ENCODE results near the gene ADCY4.

ADCY4 gene

DNA sequence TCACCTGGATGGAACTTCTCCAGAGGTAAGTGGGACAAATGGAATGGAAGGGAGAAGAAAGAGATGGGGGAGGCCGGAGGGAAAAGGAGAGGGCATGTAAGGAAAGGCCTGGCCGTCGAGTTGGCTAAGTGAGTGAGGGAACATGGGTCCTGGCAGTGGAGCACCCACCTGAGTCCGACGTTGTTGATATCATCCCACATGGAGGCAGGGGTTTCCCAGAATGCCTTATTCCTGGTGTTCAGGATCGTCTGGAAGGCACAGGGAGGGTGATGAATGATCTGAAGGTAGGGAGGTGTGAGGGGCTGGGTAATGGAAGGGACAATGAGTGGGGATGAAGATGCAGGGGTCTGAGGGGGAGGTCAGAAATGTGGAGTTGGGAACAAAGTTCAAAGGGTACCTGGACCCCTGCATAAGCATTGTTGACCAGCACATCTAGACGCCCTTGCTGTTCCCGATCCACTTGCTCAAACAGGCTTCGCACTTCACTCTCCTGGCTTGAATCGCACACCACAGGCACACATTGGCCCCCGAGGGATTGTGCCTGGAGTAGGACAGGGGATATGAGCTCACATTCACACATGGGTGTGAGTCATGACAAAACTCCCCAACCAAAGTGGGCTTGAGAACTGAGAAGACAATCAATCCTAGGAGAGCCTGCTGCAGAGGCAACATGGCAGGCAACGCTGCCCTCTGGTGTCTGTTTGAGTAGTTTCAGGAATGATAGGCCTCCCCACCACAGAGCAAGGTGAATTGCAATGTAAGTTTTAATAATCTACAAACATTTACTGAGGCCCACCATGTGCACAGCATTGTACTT lies 38.3 kb downstream of the ADCY4 start:
- DNase-seq, result peak; percentile 62 to 70

DNA sequence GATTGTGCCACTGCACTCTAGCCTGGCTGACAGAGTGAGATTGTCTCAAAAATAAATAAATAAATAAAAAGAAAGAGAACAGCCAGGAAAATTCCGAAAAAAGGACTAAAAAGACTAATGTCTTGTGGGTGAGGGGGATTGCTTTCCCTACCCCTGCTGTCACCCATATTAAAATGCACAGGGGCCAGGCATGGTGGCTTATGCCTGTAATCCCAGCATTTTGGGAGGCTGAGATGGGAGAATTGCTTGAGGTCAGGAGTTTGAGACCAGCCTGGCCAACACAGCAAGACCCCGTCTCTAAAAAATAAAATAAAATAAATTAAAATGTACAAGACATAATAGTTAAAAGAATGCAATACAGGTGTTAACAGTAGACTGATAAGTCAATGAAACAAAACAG lies 41.3 kb downstream of the ADCY4 start:
- no peak for DNase-seq

- no peak for DNase-seq
These were observed 42.6 kb downstream of the ADCY4 start for GRCh38 chr14:24292118-24292807.

DNA sequence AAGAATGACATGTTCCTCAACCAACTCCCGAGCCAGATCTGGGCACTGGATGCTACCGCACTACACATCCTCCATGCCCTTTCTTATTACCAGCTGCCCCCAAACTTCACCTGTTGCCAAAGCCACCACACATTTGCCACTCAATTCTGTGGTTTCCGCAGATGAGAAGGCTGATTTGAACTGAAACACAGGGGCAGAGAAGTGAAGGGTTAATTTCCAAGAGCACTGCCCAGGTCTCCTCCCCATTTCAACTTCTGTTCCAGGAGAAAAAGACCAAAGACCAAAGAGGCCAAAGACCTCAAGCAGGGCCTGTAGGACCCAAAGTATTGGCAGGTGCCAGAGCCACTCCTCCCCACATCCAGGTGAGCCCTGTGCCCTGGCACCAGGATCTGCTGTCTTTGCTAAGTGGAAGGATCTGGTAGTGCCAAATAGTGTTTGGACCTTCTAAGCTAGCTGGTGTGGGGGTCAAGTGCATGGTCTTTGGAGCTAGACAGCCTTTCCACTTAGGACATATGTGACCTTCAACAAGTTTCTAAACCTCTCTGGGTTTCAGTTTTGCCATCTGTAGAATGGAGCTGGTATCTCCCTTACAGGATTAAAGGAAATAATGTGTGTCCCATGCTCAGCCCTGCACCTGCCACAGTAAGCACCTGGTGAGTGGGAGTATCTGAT lies 43.3 kb downstream of the ADCY4 start:
- DNase-seq, result no peak

DNA sequence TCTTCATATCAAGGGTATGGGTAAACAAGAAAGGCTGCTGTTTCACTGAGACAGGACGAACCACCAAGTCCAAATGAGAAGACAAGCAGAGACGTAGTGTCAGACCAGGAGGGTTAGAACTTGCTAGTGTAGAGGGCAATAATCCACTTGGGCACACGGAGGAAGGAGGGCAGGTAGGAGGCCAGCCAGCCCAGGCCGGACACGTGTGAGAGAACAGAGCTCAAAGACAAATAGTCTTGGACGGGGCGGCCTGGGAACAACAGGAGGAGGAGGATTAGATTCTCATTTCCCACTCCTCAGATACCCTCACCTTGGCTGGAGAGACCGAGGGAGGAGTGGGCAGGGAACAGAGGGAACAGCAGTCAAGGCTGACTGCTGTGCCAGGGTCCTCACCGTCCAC lies 44.1 kb downstream of the ADCY4 start:
- DNase-seq, result no peak

- DNase-seq, result no peak
These were observed 45.1 kb downstream of the ADCY4 start for GRCh38 chr14:24289649-24290280.

DNA sequence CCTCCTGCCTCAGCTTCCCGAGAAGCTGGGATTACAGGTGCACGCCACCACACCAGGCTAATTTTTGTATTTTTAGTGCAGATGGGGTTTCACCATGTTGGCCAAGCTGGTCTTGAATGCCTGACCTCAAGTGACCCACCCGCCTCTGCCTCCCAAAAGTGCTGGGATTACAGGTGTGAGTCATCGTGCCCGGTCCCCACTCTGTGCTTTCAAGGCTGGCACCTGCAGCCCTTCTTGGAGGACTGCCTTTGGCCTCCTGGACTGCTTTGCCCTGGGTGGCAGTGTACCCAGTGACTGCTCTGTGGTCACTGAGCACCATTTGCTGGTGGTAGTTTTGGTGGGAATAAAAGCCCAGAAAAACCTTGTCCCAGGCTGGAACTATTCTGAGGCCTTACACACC lies 47.9 kb downstream of the ADCY4 start:
- DNase-seq, result no peak

GRCh38 chr14:24285351-24285750 lies 49.5 kb downstream of the ADCY4 start:
- no peak for DNase-seq

DNA sequence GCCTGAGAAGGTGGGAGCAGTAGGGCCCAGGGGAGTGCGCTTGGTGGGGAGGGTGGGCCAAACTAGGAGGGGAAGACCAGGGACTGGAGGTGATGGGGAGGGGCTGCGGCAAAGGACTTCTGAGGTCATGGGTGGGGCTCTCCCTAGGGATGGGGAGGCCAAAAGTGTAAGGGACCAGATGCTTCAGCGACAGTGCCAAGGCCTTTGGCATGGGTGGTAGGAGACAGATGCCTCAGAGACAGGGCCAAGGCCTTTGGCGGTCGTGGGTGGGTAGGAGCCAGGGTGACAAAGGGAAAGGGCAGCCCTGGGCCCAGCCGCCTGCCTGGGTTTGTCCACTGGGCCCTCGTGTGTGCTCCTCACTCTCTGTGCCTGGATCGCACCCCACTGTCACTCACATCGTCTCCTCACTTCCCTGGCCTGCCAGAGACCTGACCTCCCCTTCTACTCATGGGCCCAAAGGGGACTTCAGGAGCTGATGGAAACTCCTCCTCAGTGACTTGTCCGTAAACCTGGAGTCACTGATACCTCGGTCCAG lies 50.3 kb downstream of the ADCY4 start:
- no peak for DNase-seq

GRCh38 chr14:24283796-24284460 lies 50.9 kb downstream of the ADCY4 start:
- DNase-seq, result no peak

DNA sequence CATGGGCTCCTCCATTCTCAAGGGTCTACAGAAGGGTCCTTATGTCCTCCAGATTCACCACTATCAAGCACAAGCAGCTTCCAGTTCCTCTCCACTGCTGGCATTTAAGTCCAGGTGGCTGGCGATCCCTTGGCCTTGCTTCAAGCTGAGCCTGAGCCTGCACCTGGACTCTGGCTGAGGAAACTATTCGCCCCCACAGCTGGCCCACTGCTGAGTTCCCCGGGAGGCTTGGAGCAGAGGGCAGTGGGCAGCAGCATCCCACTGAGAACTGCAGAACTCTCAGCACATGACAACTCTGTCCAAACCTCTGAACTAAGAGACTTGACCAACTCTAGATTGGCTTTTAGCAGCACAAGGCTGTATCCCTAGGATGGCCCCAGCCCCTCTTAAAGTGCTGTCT lies 52.1 kb downstream of the ADCY4 start:
- DNase-seq, result no peak

DNA sequence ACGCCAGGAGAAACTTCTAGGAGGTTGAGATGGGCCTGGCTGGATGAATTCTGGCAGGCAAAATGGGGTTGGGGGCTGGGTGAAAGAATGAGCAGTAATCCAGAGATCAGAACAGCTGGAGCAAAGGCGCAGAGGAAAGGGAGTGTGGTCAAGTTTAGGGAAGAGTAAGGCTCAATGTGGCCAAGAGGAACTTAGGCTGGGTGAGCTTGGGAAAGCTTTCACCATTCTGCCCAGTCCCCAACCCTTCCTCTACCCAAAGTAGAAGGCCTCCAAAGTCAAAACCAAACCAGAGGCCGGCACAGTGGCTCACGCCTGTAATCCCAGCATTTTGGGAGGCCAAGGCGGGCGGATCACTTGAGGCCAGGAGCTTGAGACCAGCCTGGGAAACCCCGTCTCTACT lies 53.2 kb downstream of the ADCY4 start:
- no peak for DNase-seq

GRCh38 chr14:24280797-24281460 lies 53.9 kb downstream of the ADCY4 start:
- no peak for DNase-seq

GRCh38 chr14:24279301-24280186 lies 55.3 kb downstream of the ADCY4 start:
- peak; percentile 59 to 70 for DNase-seq

DNA sequence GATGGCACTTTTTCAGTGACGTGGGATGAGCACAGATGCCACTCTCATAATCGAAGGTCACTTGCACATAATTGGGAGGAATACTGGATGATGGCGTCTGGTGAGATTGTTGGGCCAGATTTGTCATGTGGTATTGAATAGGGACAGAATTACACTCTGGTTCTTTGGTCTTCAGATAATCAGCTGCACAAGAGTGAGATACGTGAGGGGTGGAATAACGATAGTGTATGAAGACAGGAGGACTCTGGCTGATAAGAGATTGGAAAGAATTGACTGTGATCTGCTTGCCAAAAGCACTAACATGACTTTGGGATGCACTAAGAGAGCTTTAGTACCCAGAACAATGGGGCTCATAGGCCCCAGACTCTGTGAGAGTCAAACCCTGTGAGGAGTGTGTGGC lies 56.4 kb downstream of the ADCY4 start:
- DNase-seq, result no peak

GRCh38 chr14:24277606-24278321 lies 57.1 kb downstream of the ADCY4 start:
- no peak for DNase-seq

GRCh38 chr14:24277071-24277470 lies 57.8 kb downstream of the ADCY4 start:
- DNase-seq, result no peak

DNA sequence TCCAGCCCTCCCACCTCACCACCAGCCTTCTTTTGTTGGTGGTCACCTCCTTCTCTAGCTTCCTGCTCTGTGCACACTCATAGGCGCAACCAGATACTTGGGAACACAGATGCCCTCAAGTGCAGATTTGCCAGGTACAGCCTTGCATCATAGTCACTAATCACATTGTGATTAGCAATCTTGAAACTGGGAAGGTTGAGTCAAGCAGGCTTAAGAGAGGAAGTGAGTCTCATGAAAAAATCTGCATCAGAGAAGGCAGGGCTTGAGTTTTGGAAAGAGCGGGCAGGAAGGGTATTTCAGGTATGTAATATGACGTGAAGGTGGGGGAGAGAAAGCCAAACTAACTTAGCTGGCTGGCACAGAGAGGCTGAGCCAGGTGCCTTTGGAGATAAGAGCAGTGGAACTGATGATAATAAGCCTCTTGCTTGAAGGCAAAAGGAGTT lies 60.7 kb downstream of the ADCY4 start:
- DNase-seq, result no peak

GRCh38 chr14:24273422-24273998 lies 61.4 kb downstream of the ADCY4 start:
- DNase-seq, result no peak

DNA sequence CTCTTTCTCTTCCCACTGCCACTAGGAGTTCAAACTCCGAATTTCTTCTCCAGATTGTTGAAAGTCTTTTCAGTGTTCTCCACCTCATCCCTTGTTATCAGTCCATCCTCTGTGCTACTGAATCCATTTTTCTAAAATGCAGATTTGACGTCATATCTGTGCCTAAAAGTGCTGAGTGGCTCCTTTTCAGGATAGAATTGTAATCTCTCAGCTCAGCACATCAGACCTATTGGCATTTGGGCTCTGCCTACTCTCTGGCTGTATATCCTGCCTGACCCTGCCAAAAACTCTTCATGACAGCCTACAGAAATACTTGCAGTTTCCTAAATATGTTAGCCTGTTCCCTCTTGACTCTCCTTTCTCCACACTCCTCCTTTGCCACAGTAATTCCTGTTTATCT lies 62.4 kb downstream of the ADCY4 start:
- no peak for DNase-seq

All from NCI-H2081 (cell line).